IMR-90 (cell line): Measurements from ENCODE around the gene CDA. TPM values are rescaled to one million over a fixed set of nuclear protein-coding genes. Genes with fewer than 3 reads are reported as not detected.

Experiments
- ATAC-seq: fragments of 200-7000 bp; cut with Tn5 transposase; 2 replicates; pipeline ENCODE4 v1.9.1; 2020; ENCODE audit warnings: low read depth, mild to moderate bottlenecking, moderate library complexity
- BruUV-seq: library from RNA; stranded (reverse); fragments of 400-500 nt; replicated peaks from 2 replicates; lab custom pipeline; 2021; lab: Mats Ljungman, UMichigan
- CTCF ChIA-PET: fragments of 300-600 bp; formaldehyde crosslinking; extraction: SDS; loops from one replicate; lab custom pipeline; 2021; ENCODE audit warnings: antibody characterized with exemption; lab: Yijun Ruan, JAX
- POLR2A ChIA-PET: fragments of 300-600 bp; sonication (Branson Sonifier 250); formaldehyde crosslinking; loops from one replicate; lab custom pipeline; 2022; ENCODE audit warnings: antibody characterized with exemption; ENCODE audit not compliant: unreplicated experiment; lab: Charles Lee
- DNase-seq: peaks from one replicate; pipeline ENCODE4 v3.0.0; 2013
- H2AFZ ChIP-seq: replicated peaks from 2 replicates; pipeline ENCODE3; 2013; ENCODE audit warnings: low read length, mild to moderate bottlenecking; ENCODE audit not compliant: poor library complexity
- H2AK5ac ChIP-seq: 2 replicates; pipeline ENCODE4 v1.6.1; 2013; ENCODE audit warnings: low read depth, low read length, inconsistent platforms
- H2AK9ac ChIP-seq: replicated peaks from 2 replicates; pipeline ENCODE3; 2013; ENCODE audit warnings: mild to moderate bottlenecking, low read depth, low read length, moderate library complexity; ENCODE audit not compliant: poor library complexity
- H2BK120ac ChIP-seq: 2 replicates; pipeline ENCODE4 v1.6.1; 2013; ENCODE audit warnings: low read depth, low read length, inconsistent platforms
- H2BK15ac ChIP-seq: 3 replicates; pipeline ENCODE4 v1.6.1; 2013; ENCODE audit warnings: low read depth, low read length, inconsistent platforms
- H2BK20ac ChIP-seq: 2 replicates; pipeline ENCODE4 v1.6.1; 2013; ENCODE audit warnings: low read depth, mild to moderate bottlenecking, inconsistent platforms, low read length, moderate library complexity
- H2BK5ac ChIP-seq: 2 replicates; pipeline ENCODE4 v1.6.1; 2013; ENCODE audit warnings: mild to moderate bottlenecking, low read depth, low read length, inconsistent platforms; ENCODE audit not compliant: poor library complexity, severe bottlenecking
- H3K14ac ChIP-seq: replicated peaks from 2 replicates; pipeline ENCODE4 v1.6.1; 2013; ENCODE audit warnings: low read depth, low read length, inconsistent platforms
- H3K18ac ChIP-seq: 2 replicates; pipeline ENCODE4 v1.6.1; 2013; ENCODE audit warnings: low read depth, low read length, control low read depth
- H3K23ac ChIP-seq: 2 replicates; pipeline ENCODE4 v1.6.1; 2013; ENCODE audit warnings: low read depth, low read length, inconsistent platforms
- H3K27ac ChIP-seq: 2 replicates; pipeline ENCODE4 v1.5.1; 2013; ENCODE audit warnings: mild to moderate bottlenecking, control low read depth, low read length; ENCODE audit not compliant: insufficient read depth
- H3K27me3 ChIP-seq: 2 replicates; pipeline ENCODE4 v1.6.1; 2013; ENCODE audit warnings: low read length; ENCODE audit not compliant: control insufficient read depth, insufficient read depth
- H3K36me3 ChIP-seq: 2 replicates; pipeline ENCODE4 v1.6.1; 2013; ENCODE audit warnings: low read length, mixed read lengths; ENCODE audit not compliant: control insufficient read depth, insufficient read depth
- H3K4ac ChIP-seq: 2 replicates; pipeline ENCODE4 v1.6.1; 2013; ENCODE audit warnings: low read depth, low read length, inconsistent platforms
- H3K4me1 ChIP-seq: 2 replicates; pipeline ENCODE4 v1.6.1; 2013; ENCODE audit warnings: low read length, mixed read lengths; ENCODE audit not compliant: control insufficient read depth, insufficient read depth
- H3K4me2 ChIP-seq: 2 replicates; pipeline ENCODE4 v1.6.1; 2013; ENCODE audit warnings: low read depth, mild to moderate bottlenecking, control low read depth, low read length, moderate library complexity
- H3K4me3 ChIP-seq: 2 replicates; pipeline ENCODE4 v1.5.1; 2013; ENCODE audit warnings: low read depth, mild to moderate bottlenecking, control low read depth, low read length, moderate library complexity; ENCODE audit not compliant: insufficient read depth
- H3K56ac ChIP-seq: 2 replicates; pipeline ENCODE4 v1.6.1; 2013; ENCODE audit warnings: low read length, inconsistent platforms; ENCODE audit not compliant: insufficient read depth; ENCODE audit errors: extremely low read depth
- H3K79me1 ChIP-seq, 2 experiments: 2 replicates each; pipeline ENCODE4 v1.6.1; 2013; ENCODE audit warnings: low read length in 2 of 2, inconsistent platforms in 1 of 2, low read depth in 1 of 2
- H3K9ac ChIP-seq: 2 replicates; pipeline ENCODE4 v1.6.1; 2013; ENCODE audit warnings: low read depth, low read length, control low read depth
- H3K9me1 ChIP-seq: 2 replicates; pipeline ENCODE4 v1.6.1; 2013; ENCODE audit warnings: low read length, inconsistent platforms; ENCODE audit not compliant: insufficient read depth
- H3K9me3 ChIP-seq: 2 replicates; pipeline ENCODE4 v1.6.1; 2013; ENCODE audit warnings: low read length; ENCODE audit not compliant: control insufficient read depth, insufficient read depth
- H4K20me1 ChIP-seq: 2 replicates; pipeline ENCODE4 v1.6.1; 2013; ENCODE audit warnings: low read length, inconsistent platforms; ENCODE audit not compliant: insufficient read depth
- H4K5ac ChIP-seq: 2 replicates; pipeline ENCODE4 v1.6.1; 2013; ENCODE audit warnings: mild to moderate bottlenecking, low read depth, low read length, control low read depth
- H4K8ac ChIP-seq, 2 experiments: 2 replicates each; pipeline ENCODE4 v1.6.1; 2013; ENCODE audit warnings: low read depth in 2 of 2, low read length in 2 of 2, control low read depth in 1 of 2, inconsistent platforms in 1 of 2
- H4K91ac ChIP-seq: 2 replicates; pipeline ENCODE4 v1.6.1; 2013; ENCODE audit warnings: low read depth, low read length, inconsistent platforms; ENCODE audit not compliant: insufficient read depth
- BHLHE40 ChIP-seq: fragments of 150-350 bp; IDR thresholded peaks from 2 replicates; pipeline ENCODE4 v1.6.1; 2016; ENCODE audit warnings: mild to moderate bottlenecking, low read depth, low read length
- CHD1 ChIP-seq: IDR thresholded peaks from 2 replicates; pipeline ENCODE4 v1.6.1; 2012; ENCODE audit warnings: low read depth, low read length, improper control_type of control experiment
- CTCF ChIP-seq: conservative IDR thresholded peaks from 2 replicates; pipeline ENCODE4 v1.5.1; 2012; ENCODE audit warnings: mild to moderate bottlenecking, low read depth, low read length, improper control_type of control experiment
- ELK1 ChIP-seq: fragments of 150-350 bp; IDR thresholded peaks from 2 replicates; pipeline ENCODE4 v1.6.1; 2016; ENCODE audit warnings: low read depth, mild to moderate bottlenecking, low read length, moderate library complexity, borderline replicate concordance
- MAZ ChIP-seq: IDR thresholded peaks from 2 replicates; pipeline ENCODE4 v1.6.1; 2012; ENCODE audit warnings: low read depth, mild to moderate bottlenecking, low read length, improper control_type of control experiment, moderate library complexity, borderline replicate concordance
- NFE2L2 ChIP-seq: fragments of 150-350 bp; IDR thresholded peaks from 2 replicates; pipeline ENCODE4 v1.6.1; 2016; ENCODE audit warnings: low read depth, mild to moderate bottlenecking, low read length
- POLR2A ChIP-seq: IDR thresholded peaks from 2 replicates; pipeline ENCODE4 v1.6.1; 2012; ENCODE audit warnings: mild to moderate bottlenecking, low read depth, low read length
- RAD21 ChIP-seq: IDR thresholded peaks from 2 replicates; pipeline ENCODE4 v1.6.1; 2012; ENCODE audit warnings: low read length, improper control_type of control experiment
- RFX5 ChIP-seq: IDR thresholded peaks from 2 replicates; pipeline ENCODE4 v1.8.0; 2012; ENCODE audit warnings: low read depth, mild to moderate bottlenecking, low read length, moderate library complexity
- USF2 ChIP-seq: fragments of 150-350 bp; IDR thresholded peaks from 2 replicates; pipeline ENCODE4 v1.6.1; 2017; ENCODE audit warnings: mild to moderate bottlenecking, antibody characterized with exemption, low read length, low read depth
- WGBS, 2 experiments: methylation state at CpG; one replicate each; pipeline versions ENCODE4 v1.1.5 to v1.1.7; 2013; ENCODE audit warnings: missing lambda C conversion rate in 2 of 2; ENCODE audit not compliant: insufficient read length in 1 of 2; ENCODE audit errors: extremely low coverage in 2 of 2; 5-methylcytosine and 5-hydroxymethylcytosine counted together
- dilution Hi-C: fragments of 300-500 bp; cut with HindIII; formaldehyde crosslinking; loops from one replicate; pipeline ENCODE4 v1.14.3; 2018; ENCODE audit warnings: low sequenced_read_pairs; ENCODE audit not compliant: unreplicated experiment
- in situ Hi-C: fragments of 300-500 bp; cut with MboI; formaldehyde crosslinking; loops from 3 replicates; pipeline ENCODE4 v1.14.3; 2019; ENCODE audit warnings: low sequenced_read_pairs, inconsistent platforms, mixed read lengths
- intact Hi-C: fragments of 100-400 bp; cut with micrococcal nuclease; formaldehyde crosslinking; loops from 2 replicates; pipeline ENCODE4 v1.10.0; 2022
- polyA plus RNA-seq, 3 experiments: library from polyadenylated mRNA; depleted of rRNA; stranded (reverse); fragments of >200 nt; gene quantifications; 2 replicates each; pipeline ENCODE4 v1.2.3, GENCODE V29; 2012; ENCODE audit warnings: low replicate concordance in 1 of 3
- total RNA-seq: library from RNA; depleted of rRNA; stranded (reverse); fragments of >200 nt; gene quantifications from 2 replicates; pipeline ENCODE4 v1.2.3, GENCODE V29; 2012

Gene CDA
- total and polyA plus RNA-seq, 2 of the 4 experiments (the other 2 are of a cell fraction) = 0.90 to 9.4 TPM

- H4K8ac ChIP-seq = no peak overlapping the region
- no peak overlapping the region for H3K27ac ChIP-seq
- H2AFZ ChIP-seq = no peak overlapping the region
- no peak overlapping the region for H2AK9ac ChIP-seq
- dilution Hi-C loops (no loop called here), in situ Hi-C loops (loop anchor here (25.0 kb wide), 1 partner anchor 672 kb away; no protein-coding TSS in a partner anchor), intact Hi-C loops (no loop called here)
- DNase-seq (peak; percentile 44), ATAC-seq (no peak)
- H3K4me3 ChIP-seq = no peak overlapping the region
- H3K4me2 ChIP-seq = no peak overlapping the region
- 80% methylated on average over 1 of the region's 1 CpG; no CpG with 5 or more reads in 1 of the 2 experiments for WGBS, 2 experiments
- H4K5ac ChIP-seq = no peak overlapping the region
- no peaks in the 10 kb centered on the region for H4K20me1 ChIP-seq
- no peak overlapping the region for H3K18ac ChIP-seq
- H2BK15ac ChIP-seq = no peak overlapping the region
- no peak overlapping the region for H2BK5ac ChIP-seq
- ChIA-PET CTCF (no interaction called here), POLR2A (no interaction called here)
- no TSS peak for BruUV-seq
- peaks cover 2% of the 10 kb centered on the region; the same call in 1 of the 2 replicates for H3K9me3 ChIP-seq
- no peaks in the 10 kb centered on the region for H3K9me1 ChIP-seq
- TF ChIP-seq CHD1 (no peak), POLR2A (no peak), BHLHE40 (no peak), RFX5 (no peak), MAZ (no peak), RAD21 (no peak), ELK1 (no peak), CTCF (no peak), NFE2L2 (no peak), USF2 (no peak)
- H3K79me1 ChIP-seq = no peaks in the 10 kb centered on the region
- no peaks in the 10 kb centered on the region for H3K36me3 ChIP-seq
- H3K14ac ChIP-seq = no peak overlapping the region
- no peak overlapping the region for H3K4ac ChIP-seq
- H3K56ac ChIP-seq = no peak overlapping the region
- H3K23ac ChIP-seq = no peak overlapping the region
- H2BK120ac ChIP-seq = no peak overlapping the region
- no peak overlapping the region for H3K9ac ChIP-seq
- H3K27me3 ChIP-seq = peaks cover 46% of the 10 kb centered on the region
- no peaks in the 10 kb centered on the region for H3K4me1 ChIP-seq
- no peak overlapping the region for H4K91ac ChIP-seq
- no peak overlapping the region for H2AK5ac ChIP-seq
- H2BK20ac ChIP-seq = no peak overlapping the region
These were observed 48.6 kb upstream of the CDA start for GRCh38 chr1:20540281-20540680.
